HepG2 (cell line): ENCODE measurements around the gene JUND. TPM values are rescaled to one million over a fixed set of nuclear protein-coding genes. Genes with fewer than 3 reads are reported as not detected.

ENCODE experiments used
- FOSL2 ChIP-seq: sonication (generic); formaldehyde crosslinking; IDR thresholded peaks from 2 replicates; pipeline ENCODE4 v1.4.0; 2020; ENCODE audit warnings: missing genetic modification reagents
- FOXO1 ChIP-seq: sonication (generic); formaldehyde crosslinking; IDR thresholded peaks from 2 replicates; pipeline ENCODE4 v1.4.0; 2020; ENCODE audit warnings: missing genetic modification reagents
- HDAC2 ChIP-seq: sonication (generic); formaldehyde crosslinking; IDR thresholded peaks from 2 replicates; pipeline ENCODE4 v1.4.0; 2020; ENCODE audit warnings: missing genetic modification reagents
- MYC ChIP-seq: sonication (generic); formaldehyde crosslinking; IDR thresholded peaks from 2 replicates; pipeline ENCODE4 v1.9.0; 2021; ENCODE audit warnings: missing genetic modification reagents, borderline replicate concordance
- NCOR1 ChIP-seq: fragments of 200-600 bp; sonication (generic); IDR thresholded peaks from 2 replicates; pipeline ENCODE4 v1.7.0; 2017; ENCODE audit warnings: antibody characterized with exemption, low read length, borderline replicate concordance
- REL ChIP-seq: sonication (generic); formaldehyde crosslinking; conservative IDR thresholded peaks from 2 replicates; pipeline ENCODE4 v1.8.0; 2022; ENCODE audit warnings: mild to moderate bottlenecking, missing genetic modification reagents, moderate library complexity
- RFXAP ChIP-seq: sonication (generic); formaldehyde crosslinking; IDR thresholded peaks from 2 replicates; pipeline ENCODE4 v1.4.0; 2020; ENCODE audit warnings: missing genetic modification reagents, borderline replicate concordance
- SALL1 ChIP-seq: sonication (generic); formaldehyde crosslinking; IDR thresholded peaks from 2 replicates; pipeline ENCODE4 v1.8.0; 2022; ENCODE audit warnings: mild to moderate bottlenecking, missing genetic modification reagents
- SPEN ChIP-seq: sonication (generic); formaldehyde crosslinking; IDR thresholded peaks from 2 replicates; pipeline ENCODE4 v1.5.1; 2020; ENCODE audit warnings: low read depth, mild to moderate bottlenecking, missing genetic modification reagents
- XRCC5 ChIP-seq: fragments of 200-400 bp; formaldehyde crosslinking; optimal IDR thresholded peaks from 2 replicates; pipeline ENCODE3; 2017; ENCODE audit warnings: mild to moderate bottlenecking, low read length
- ZKSCAN5 ChIP-seq: sonication (generic); formaldehyde crosslinking; IDR thresholded peaks from 2 replicates; pipeline ENCODE4 v1.5.1; 2020; ENCODE audit warnings: mild to moderate bottlenecking, missing genetic modification reagents
- ZNF605 ChIP-seq: sonication (generic); formaldehyde crosslinking; IDR thresholded peaks from 2 replicates; pipeline ENCODE4 v1.8.0; 2022; ENCODE audit warnings: mild to moderate bottlenecking, missing genetic modification reagents
- ZNF780A ChIP-seq: sonication (generic); formaldehyde crosslinking; IDR thresholded peaks from 2 replicates; pipeline ENCODE4 v1.8.0; 2022; ENCODE audit warnings: mild to moderate bottlenecking, missing genetic modification reagents, moderate library complexity
- polyA plus RNA-seq, 8 experiments: library from polyadenylated mRNA; depleted of rRNA in 3 of 8; stranded (reverse) in 7 of 8; unstranded in 1 of 8; fragments of >200 nt; fragmentation: Illumina TruSeq in 4 of 8; extraction: Trizol in 4 of 8; gene quantifications; 2 replicates each; pipeline versions ENCODE4 v1.2.1 to v1.2.3, GENCODE V29; 2011 to 2016; ENCODE audit warnings: low read depth in 4 of 8, missing spikeins in 1 of 8, mixed read lengths in 1 of 8; ENCODE audit not compliant: insufficient read depth in 1 of 8
- total RNA-seq, 5 experiments: library from RNA; depleted of rRNA; stranded (reverse); fragments of >200 nt; fragmentation: Illumina TruSeq; extraction: Trizol; gene quantifications; 2 replicates each; pipeline ENCODE4 v1.2.3, GENCODE V29; 2016; ENCODE audit warnings: low read depth in 1 of 5
- TF ChIP-seq, protein P1 (sequence below): sonication (generic); formaldehyde crosslinking; IDR thresholded peaks from 2 replicates; pipeline ENCODE4 v1.9.0; 2021; ENCODE audit warnings: mild to moderate bottlenecking, missing genetic modification reagents
- TF ChIP-seq, protein P2 (sequence below): sonication (generic); formaldehyde crosslinking; conservative IDR thresholded peaks from 2 replicates; pipeline ENCODE4 v1.4.0; 2020; ENCODE audit warnings: mild to moderate bottlenecking, missing genetic modification reagents, moderate library complexity
- TF ChIP-seq, protein P3 (sequence below): sonication (generic); formaldehyde crosslinking; IDR thresholded peaks from 2 replicates; pipeline ENCODE4 v1.9.0; 2022; ENCODE audit warnings: low read depth, missing genetic modification reagents
- TF ChIP-seq, protein P4 (sequence below): sonication (generic); formaldehyde crosslinking; IDR thresholded peaks from 2 replicates; pipeline ENCODE4 v1.5.1; 2020; ENCODE audit warnings: mild to moderate bottlenecking, missing genetic modification reagents, moderate library complexity

JUND gene
- total and polyA plus RNA-seq, 2 of the 13 experiments (the other 11 are each of a cell fraction or from before 2014, with no cell fraction given) = 41.2 to 59.8 TPM

DNA sequence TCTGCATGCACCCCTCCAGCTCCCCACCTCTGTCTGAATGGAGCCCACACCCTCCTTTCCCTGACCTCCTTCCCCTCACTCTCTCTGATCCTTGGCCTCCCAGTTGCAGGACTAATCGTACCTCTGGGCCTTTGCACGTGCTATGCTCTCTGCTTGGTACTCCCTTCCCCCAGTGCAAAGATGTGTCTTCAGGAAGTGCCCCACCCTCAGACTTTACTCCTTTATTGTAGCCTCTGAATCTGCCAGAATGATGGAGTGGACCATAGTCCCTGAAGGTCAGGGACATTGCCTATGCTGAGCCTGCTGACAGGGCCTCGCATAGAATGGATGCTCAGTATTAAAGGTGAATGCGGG lies 1.3 kb upstream of the JUND start (continued):
- TF ChIP-seq FOSL2 (CRISPR knock-in tag) (0 out of 2 replicates have a peak, but pooled peaks have one; percentile 11), FOXO1 (CRISPR knock-in tag) (no peak), SALL1 (0 out of 2 replicates have a peak, but pooled peaks have one; percentile 30), ZNF780A (CRISPR knock-in tag) (0 out of 2 replicates have a peak, but pooled peaks have one; percentile 21), ZKSCAN5 (no peak), ZNF605 (CRISPR knock-in tag) (no peak), NCOR1 (0 out of 2 replicates have a peak, but pooled peaks have one; percentile 38), XRCC5 (no peak), MYC (CRISPR knock-in tag) (peak; percentile 51; the same call in 1 of the 2 replicates), SPEN (CRISPR knock-in tag) (no peak), RFXAP (CRISPR knock-in tag) (no peak), REL (CRISPR knock-in tag) (no peak), HDAC2 (peak; percentile 80)
- TF ChIP-seq, protein P1, sequence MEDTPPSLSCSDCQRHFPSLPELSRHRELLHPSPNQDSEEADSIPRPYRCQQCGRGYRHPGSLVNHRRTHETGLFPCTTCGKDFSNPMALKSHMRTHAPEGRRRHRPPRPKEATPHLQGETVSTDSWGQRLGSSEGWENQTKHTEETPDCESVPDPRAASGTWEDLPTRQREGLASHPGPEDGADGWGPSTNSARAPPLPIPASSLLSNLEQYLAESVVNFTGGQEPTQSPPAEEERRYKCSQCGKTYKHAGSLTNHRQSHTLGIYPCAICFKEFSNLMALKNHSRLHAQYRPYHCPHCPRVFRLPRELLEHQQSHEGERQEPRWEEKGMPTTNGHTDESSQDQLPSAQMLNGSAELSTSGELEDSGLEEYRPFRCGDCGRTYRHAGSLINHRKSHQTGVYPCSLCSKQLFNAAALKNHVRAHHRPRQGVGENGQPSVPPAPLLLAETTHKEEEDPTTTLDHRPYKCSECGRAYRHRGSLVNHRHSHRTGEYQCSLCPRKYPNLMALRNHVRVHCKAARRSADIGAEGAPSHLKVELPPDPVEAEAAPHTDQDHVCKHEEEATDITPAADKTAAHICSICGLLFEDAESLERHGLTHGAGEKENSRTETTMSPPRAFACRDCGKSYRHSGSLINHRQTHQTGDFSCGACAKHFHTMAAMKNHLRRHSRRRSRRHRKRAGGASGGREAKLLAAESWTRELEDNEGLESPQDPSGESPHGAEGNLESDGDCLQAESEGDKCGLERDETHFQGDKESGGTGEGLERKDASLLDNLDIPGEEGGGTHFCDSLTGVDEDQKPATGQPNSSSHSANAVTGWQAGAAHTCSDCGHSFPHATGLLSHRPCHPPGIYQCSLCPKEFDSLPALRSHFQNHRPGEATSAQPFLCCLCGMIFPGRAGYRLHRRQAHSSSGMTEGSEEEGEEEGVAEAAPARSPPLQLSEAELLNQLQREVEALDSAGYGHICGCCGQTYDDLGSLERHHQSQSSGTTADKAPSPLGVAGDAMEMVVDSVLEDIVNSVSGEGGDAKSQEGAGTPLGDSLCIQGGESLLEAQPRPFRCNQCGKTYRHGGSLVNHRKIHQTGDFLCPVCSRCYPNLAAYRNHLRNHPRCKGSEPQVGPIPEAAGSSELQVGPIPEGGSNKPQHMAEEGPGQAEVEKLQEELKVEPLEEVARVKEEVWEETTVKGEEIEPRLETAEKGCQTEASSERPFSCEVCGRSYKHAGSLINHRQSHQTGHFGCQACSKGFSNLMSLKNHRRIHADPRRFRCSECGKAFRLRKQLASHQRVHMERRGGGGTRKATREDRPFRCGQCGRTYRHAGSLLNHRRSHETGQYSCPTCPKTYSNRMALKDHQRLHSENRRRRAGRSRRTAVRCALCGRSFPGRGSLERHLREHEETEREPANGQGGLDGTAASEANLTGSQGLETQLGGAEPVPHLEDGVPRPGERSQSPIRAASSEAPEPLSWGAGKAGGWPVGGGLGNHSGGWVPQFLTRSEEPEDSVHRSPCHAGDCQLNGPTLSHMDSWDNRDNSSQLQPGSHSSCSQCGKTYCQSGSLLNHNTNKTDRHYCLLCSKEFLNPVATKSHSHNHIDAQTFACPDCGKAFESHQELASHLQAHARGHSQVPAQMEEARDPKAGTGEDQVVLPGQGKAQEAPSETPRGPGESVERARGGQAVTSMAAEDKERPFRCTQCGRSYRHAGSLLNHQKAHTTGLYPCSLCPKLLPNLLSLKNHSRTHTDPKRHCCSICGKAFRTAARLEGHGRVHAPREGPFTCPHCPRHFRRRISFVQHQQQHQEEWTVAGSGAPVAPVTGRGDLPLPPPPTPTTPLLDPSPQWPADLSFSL = no peak
- TF ChIP-seq, protein P2, sequence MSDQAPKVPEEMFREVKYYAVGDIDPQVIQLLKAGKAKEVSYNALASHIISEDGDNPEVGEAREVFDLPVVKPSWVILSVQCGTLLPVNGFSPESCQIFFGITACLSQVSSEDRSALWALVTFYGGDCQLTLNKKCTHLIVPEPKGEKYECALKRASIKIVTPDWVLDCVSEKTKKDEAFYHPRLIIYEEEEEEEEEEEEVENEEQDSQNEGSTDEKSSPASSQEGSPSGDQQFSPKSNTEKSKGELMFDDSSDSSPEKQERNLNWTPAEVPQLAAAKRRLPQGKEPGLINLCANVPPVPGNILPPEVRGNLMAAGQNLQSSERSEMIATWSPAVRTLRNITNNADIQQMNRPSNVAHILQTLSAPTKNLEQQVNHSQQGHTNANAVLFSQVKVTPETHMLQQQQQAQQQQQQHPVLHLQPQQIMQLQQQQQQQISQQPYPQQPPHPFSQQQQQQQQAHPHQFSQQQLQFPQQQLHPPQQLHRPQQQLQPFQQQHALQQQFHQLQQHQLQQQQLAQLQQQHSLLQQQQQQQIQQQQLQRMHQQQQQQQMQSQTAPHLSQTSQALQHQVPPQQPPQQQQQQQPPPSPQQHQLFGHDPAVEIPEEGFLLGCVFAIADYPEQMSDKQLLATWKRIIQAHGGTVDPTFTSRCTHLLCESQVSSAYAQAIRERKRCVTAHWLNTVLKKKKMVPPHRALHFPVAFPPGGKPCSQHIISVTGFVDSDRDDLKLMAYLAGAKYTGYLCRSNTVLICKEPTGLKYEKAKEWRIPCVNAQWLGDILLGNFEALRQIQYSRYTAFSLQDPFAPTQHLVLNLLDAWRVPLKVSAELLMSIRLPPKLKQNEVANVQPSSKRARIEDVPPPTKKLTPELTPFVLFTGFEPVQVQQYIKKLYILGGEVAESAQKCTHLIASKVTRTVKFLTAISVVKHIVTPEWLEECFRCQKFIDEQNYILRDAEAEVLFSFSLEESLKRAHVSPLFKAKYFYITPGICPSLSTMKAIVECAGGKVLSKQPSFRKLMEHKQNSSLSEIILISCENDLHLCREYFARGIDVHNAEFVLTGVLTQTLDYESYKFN (CRISPR knock-in tag) = no peak; the same call in 1 of the 2 replicates
- TF ChIP-seq, protein P3, sequence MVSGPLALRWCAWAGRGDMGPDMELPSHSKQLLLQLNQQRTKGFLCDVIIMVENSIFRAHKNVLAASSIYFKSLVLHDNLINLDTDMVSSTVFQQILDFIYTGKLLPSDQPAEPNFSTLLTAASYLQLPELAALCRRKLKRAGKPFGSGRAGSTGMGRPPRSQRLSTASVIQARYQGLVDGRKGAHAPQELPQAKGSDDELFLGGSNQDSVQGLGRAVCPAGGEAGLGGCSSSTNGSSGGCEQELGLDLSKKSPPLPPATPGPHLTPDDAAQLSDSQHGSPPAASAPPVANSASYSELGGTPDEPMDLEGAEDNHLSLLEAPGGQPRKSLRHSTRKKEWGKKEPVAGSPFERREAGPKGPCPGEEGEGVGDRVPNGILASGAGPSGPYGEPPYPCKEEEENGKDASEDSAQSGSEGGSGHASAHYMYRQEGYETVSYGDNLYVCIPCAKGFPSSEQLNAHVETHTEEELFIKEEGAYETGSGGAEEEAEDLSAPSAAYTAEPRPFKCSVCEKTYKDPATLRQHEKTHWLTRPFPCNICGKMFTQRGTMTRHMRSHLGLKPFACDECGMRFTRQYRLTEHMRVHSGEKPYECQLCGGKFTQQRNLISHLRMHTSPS = no peak
- TF ChIP-seq, protein P4, sequence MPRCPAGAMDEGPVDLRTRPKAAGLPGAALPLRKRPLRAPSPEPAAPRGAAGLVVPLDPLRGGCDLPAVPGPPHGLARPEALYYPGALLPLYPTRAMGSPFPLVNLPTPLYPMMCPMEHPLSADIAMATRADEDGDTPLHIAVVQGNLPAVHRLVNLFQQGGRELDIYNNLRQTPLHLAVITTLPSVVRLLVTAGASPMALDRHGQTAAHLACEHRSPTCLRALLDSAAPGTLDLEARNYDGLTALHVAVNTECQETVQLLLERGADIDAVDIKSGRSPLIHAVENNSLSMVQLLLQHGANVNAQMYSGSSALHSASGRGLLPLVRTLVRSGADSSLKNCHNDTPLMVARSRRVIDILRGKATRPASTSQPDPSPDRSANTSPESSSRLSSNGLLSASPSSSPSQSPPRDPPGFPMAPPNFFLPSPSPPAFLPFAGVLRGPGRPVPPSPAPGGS (CRISPR knock-in tag) = no peak; the same call in 1 of the 2 replicates
